Measurements from ENCODE around the gene DCAF11. TPM values are rescaled to one million over a fixed set of nuclear protein-coding genes. Genes with fewer than 3 reads are reported as not detected.

DCAF11 gene
- total RNA-seq, 1 donor from 2014 or later: 84.3 TPM

DNA sequence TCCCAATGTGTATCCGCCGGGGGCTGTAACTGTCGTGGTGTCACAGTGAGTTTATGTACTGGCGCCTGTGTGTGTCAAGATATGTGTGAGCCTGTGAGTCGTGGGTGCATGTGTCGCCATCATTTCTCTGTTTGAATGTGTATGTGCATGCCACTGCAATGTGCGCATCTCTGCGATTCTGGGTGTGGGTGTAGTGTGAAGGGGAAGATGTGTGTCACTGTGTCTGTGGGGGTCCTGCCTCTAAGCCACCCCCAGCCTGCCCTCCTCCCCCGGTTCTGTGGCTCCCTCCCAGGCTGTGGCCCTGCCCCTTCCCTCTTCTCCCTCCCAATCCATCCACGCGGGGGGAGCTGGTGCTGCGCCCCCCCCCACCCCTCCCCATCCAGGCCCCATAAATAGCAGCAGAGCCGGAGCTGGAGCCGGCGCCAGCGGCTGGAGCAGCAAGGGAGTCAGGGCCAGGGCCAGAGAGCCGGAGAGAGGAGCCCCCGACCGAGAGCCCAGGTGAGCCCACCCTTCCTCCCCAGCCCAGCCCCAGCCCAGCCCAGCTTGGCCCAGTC lies 43.4 kb upstream of the DCAF11 start, which contains the start of gene CPNE6:
CPNE6 (plus strand) TSS at position 419 of the 554 bp plus-strand sequence. CDS start 1,375 bp downstream, outside the sequence.
- intact Hi-C loops (cut with micrococcal nuclease): no loop called here
- TF ChIP-seq, protein P1, sequence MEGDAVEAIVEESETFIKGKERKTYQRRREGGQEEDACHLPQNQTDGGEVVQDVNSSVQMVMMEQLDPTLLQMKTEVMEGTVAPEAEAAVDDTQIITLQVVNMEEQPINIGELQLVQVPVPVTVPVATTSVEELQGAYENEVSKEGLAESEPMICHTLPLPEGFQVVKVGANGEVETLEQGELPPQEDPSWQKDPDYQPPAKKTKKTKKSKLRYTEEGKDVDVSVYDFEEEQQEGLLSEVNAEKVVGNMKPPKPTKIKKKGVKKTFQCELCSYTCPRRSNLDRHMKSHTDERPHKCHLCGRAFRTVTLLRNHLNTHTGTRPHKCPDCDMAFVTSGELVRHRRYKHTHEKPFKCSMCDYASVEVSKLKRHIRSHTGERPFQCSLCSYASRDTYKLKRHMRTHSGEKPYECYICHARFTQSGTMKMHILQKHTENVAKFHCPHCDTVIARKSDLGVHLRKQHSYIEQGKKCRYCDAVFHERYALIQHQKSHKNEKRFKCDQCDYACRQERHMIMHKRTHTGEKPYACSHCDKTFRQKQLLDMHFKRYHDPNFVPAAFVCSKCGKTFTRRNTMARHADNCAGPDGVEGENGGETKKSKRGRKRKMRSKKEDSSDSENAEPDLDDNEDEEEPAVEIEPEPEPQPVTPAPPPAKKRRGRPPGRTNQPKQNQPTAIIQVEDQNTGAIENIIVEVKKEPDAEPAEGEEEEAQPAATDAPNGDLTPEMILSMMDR (IDR thresholded peaks at IDR 0.05): no peak
- Mint-ChIP-seq H3K36me3 (ENCODE audit: low read depth) (no peaks in the 10 kb centered on the region), H3K27me3 (no peaks in the 10 kb centered on the region), H3K27ac (no peak within 1 kb of the TSS), H3K9me3 (no peaks in the 10 kb centered on the region), H3K4me1 (peaks cover 15% of the 10 kb centered on the region), H3K4me3 (no peak within 1 kb of the TSS)
- POLR2A ChIA-PET: no interaction called here
- no peak for ATAC-seq (ENCODE audit: low read depth)
- no peak for DNase-seq
- CTCF ChIA-PET: no interaction called here

DNA sequence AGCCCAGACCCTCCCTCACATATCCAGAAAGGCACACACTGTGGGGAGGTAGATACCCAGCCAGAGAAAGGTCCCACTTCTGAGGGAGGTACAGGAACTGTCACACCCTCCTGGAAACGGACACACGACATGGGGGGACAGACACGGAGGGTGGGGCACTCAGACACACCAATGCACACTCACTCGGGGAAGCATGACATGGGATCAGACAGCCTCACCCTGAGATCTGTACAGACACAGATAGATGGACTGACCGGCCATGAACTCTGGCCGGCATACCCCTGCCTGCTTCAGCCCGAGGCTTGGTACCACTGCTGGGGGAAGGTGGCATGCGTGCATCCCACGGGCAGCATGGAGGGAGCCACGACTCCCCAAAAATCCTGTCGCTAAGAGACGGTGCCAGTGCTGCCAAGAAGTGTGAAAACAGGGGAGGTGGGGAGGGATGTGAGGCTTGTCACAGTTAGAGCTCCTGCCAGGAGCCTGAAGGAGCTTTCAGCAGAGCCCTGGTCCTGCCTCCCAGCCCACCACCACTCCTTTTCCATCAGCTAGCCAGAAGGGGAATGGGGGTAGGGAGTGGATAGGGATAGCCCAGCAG lies 42.6 kb upstream of the DCAF11 start:
- POLR2A ChIA-PET: no interaction called here
- TF ChIP-seq, protein P1 (IDR thresholded peaks at IDR 0.05): no peak

DNA sequence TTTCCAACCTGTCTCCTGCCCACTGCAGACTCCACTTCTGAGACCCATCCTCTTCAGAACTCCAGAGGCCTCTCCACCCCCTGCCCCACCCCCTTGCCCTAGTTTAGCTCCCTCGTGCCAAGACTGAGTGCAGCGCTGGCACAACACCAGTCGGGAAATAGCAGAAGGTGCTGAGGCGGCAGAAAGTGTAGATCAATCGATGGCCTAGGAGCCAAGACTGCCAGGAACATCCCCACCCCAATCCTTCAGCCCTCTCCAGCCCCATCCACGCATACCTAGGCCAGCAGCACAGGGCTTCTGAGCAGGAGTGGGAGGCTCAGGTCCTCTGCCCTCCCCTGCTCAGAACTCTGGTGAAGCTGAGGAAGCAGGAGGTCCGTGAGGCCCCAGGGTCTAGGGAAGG lies 42.1 kb upstream of the DCAF11 start:
- CTCF ChIA-PET: interaction anchor here (1.2 kb wide), 1 partner anchor 14 kb away, joined by 5 read pairs; no protein-coding TSS in a partner anchor
- Mint-ChIP-seq H3K27me3 (no peaks in the 10 kb centered on the region), H3K4me3 (no peak overlapping the region), H3K4me1 (peaks cover 21% of the 10 kb centered on the region), H3K27ac (no peak overlapping the region), H3K9me3 (no peaks in the 10 kb centered on the region), H3K36me3 (ENCODE audit: low read depth) (no peaks in the 10 kb centered on the region)
- no peak for ATAC-seq (ENCODE audit: low read depth)
- POLR2A ChIA-PET: interaction anchor here (0.6 kb wide), 1 partner anchor 276 kb away, joined by 4 read pairs; no protein-coding TSS in a partner anchor
- intact Hi-C loops (cut with micrococcal nuclease): no loop called here
- no peak for DNase-seq
- TF ChIP-seq, protein P1 (IDR thresholded peaks at IDR 0.05): no peak

More for the DNA sequence above, 42.6 kb upstream of the DCAF11 start:
- Mint-ChIP-seq H3K27ac (no peak overlapping the region), H3K4me3 (no peak overlapping the region), H3K36me3 (ENCODE audit: low read depth) (no peaks in the 10 kb centered on the region), H3K9me3 (no peaks in the 10 kb centered on the region), H3K4me1 (peaks cover 21% of the 10 kb centered on the region), H3K27me3 (no peaks in the 10 kb centered on the region)
- intact Hi-C loops (cut with micrococcal nuclease): no loop called here
- ATAC-seq (ENCODE audit: low read depth) (no peak), DNase-seq (no peak)
- CTCF ChIA-PET: no interaction called here

DNA sequence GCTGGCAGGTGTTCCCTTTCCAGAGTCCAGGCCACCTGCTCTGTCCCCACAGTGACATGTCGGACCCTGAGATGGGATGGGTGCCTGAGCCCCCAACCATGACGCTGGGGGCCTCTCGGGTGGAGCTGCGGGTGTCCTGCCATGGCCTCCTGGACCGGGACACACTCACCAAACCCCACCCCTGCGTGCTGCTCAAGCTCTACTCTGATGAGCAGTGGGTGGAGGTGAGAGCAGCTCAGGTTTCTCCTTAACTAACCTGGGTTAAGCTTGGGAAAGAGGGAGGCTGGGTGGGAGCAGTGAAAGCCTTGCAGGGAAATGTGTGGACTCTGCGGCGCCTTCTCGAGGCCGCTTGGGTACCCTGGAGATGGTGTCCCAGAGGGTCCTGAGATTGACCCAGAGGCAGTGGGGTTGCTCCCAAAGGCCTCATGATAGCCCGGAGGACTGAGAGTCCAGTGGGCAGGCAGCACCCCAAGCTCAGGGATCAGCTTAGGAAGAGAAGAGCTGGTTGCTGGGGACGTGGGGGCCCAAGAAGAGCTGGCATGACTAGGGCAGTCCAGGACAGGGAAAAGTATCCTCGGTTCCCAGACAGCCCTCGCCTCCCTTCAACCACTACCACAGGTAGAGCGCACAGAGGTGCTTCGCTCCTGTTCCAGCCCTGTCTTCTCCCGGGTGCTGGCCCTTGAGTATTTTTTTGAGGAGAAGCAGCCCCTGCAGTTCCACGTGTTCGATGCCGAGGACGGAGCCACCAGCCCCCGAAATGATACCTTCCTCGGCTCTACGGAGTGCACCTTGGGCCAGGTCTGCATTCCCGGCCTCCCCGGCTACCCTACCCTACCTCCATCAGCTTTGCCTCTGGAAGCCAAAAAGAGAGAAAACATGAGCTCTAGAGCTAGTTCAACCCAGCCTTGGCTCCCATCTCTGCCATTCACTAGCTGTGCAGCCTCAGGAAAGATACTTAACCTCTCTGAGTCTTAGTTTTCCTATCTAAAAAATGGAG lies 41.4 kb upstream of the DCAF11 start:
- no peaks in the 10 kb centered on the region for H3K9me3 Mint-ChIP-seq
- POLR2A ChIA-PET: interaction anchor here (0.5 to 0.6 kb wide), 2 partner anchors 20 to 276 kb away, joined by 3 to 4 read pairs; no protein-coding TSS in a partner anchor
- ATAC-seq (ENCODE audit: low read depth): no peak
- no peak overlapping the region for H3K27ac Mint-ChIP-seq
- H3K4me3 Mint-ChIP-seq: no peak overlapping the region
- no peak for DNase-seq
- peaks cover 21% of the 10 kb centered on the region for H3K4me1 Mint-ChIP-seq
- no peaks in the 10 kb centered on the region for H3K27me3 Mint-ChIP-seq
- intact Hi-C loops (cut with micrococcal nuclease): no loop called here
- no peaks in the 10 kb centered on the region for H3K36me3 Mint-ChIP-seq (ENCODE audit: low read depth)
- TF ChIP-seq, protein P1 (IDR thresholded peaks at IDR 0.05): no peak
- CTCF ChIA-PET: interaction anchor here (0.9 to 1.2 kb wide), 2 partner anchors 15 to 19 kb away, joined by 3 to 5 read pairs; no protein-coding TSS in a partner anchor
